ENCODE measurements around the gene PLEKHD1. TPM values are rescaled to one million over a fixed set of nuclear protein-coding genes. Genes with fewer than 3 reads are reported as not detected.

Gene PLEKHD1
- total RNA-seq, 2 donors from 2014 or later, result 0.05 to 0.10 TPM

GRCh38 chr14:69489495-69489894 is 5.0 kb downstream of the PLEKHD1 start:
- H3K36me3 ChIP-seq, result no peaks in the 10 kb centered on the region
- intact Hi-C loops (cut with DNase I), result no loop called here
- TF ChIP-seq CTCF (IDR thresholded peaks at IDR 0.05), result no peak
- H3K4me3 ChIP-seq, result no peak overlapping the region
- H3K4me1 ChIP-seq, result no peaks in the 10 kb centered on the region
- no peak overlapping the region for H3K27ac ChIP-seq
- DNase-seq, result no peak
- H3K27me3 ChIP-seq, result peaks cover 19% of the 10 kb centered on the region
- no peaks in the 10 kb centered on the region for H3K9me3 ChIP-seq
- no peak overlapping the region for H3K9ac ChIP-seq (ENCODE audit: low read depth in 2 of 2, low read length in 2 of 2)

GRCh38 chr14:69490219-69490918 is 5.8 kb downstream of the PLEKHD1 start:
- H3K27ac ChIP-seq, result no peak overlapping the region
- no peaks in the 10 kb centered on the region for H3K4me1 ChIP-seq
- no peak for TF ChIP-seq CTCF (IDR thresholded peaks at IDR 0.05)
- DNase-seq, result no peak
- H3K9ac ChIP-seq (ENCODE audit: low read depth in 2 of 2, low read length in 2 of 2), result no peak overlapping the region
- intact Hi-C loops (cut with DNase I), result no loop called here
- H3K4me3 ChIP-seq, result no peak overlapping the region
- no peaks in the 10 kb centered on the region for H3K36me3 ChIP-seq
- no peaks in the 10 kb centered on the region for H3K9me3 ChIP-seq
- peaks cover 10% of the 10 kb centered on the region for H3K27me3 ChIP-seq

GRCh38 chr14:69491193-69491592 is 6.7 kb downstream of the PLEKHD1 start:
- no peak overlapping the region for H3K27ac ChIP-seq
- no peaks in the 10 kb centered on the region for H3K9me3 ChIP-seq
- no peaks in the 10 kb centered on the region for H3K36me3 ChIP-seq
- H3K9ac ChIP-seq (ENCODE audit: low read depth in 2 of 2, low read length in 2 of 2), result no peak overlapping the region
- peaks cover 2% of the 10 kb centered on the region for H3K27me3 ChIP-seq
- H3K4me1 ChIP-seq, result no peaks in the 10 kb centered on the region
- DNase-seq, result no peak
- intact Hi-C loops (cut with DNase I), result no loop called here
- no peak overlapping the region for H3K4me3 ChIP-seq
- no peak for TF ChIP-seq CTCF (IDR thresholded peaks at IDR 0.05)

GRCh38 chr14:69493038-69493437 is 8.5 kb downstream of the PLEKHD1 start:
- H3K9ac ChIP-seq (ENCODE audit: low read depth in 2 of 2, low read length in 2 of 2), result no peak overlapping the region
- no peak for DNase-seq

GRCh38 chr14:69493791-69494190 is 9.3 kb downstream of the PLEKHD1 start:
- Histone ChIP-seq H3K36me3 (no peaks in the 10 kb centered on the region), H3K9me3 (no peaks in the 10 kb centered on the region), H3K27me3 (no peaks in the 10 kb centered on the region), H3K4me1 (no peaks in the 10 kb centered on the region), H3K27ac (no peak overlapping the region), H3K4me3 (no peak overlapping the region), H3K9ac (ENCODE audit: low read depth in 2 of 2, low read length in 2 of 2) (no peak overlapping the region)
- intact Hi-C loops (cut with DNase I), result no loop called here
- no peak for DNase-seq
- TF ChIP-seq CTCF (IDR thresholded peaks at IDR 0.05), result no peak

More at GRCh38 chr14:69493038-69493437, 8.5 kb downstream of the PLEKHD1 start:
- Histone ChIP-seq H3K4me3 (no peak overlapping the region), H3K9me3 (no peaks in the 10 kb centered on the region), H3K27me3 (no peaks in the 10 kb centered on the region), H3K4me1 (no peaks in the 10 kb centered on the region), H3K36me3 (no peaks in the 10 kb centered on the region), H3K27ac (no peak overlapping the region)
- TF ChIP-seq CTCF (IDR thresholded peaks at IDR 0.05), result no peak
- intact Hi-C loops (cut with DNase I), result no loop called here
